Measurements from ENCODE around the gene ZNF536. TPM values are rescaled to one million over a fixed set of nuclear protein-coding genes. Genes with fewer than 3 reads are reported as not detected.

Gene ZNF536
- total and polyA plus RNA-seq, 10 of the 15 experiments (the other 5 are each of a cell fraction or from before 2014, with no cell fraction given) = not detected

- Histone ChIP-seq H3K79me2 (ENCODE audit: control insufficient read depth, insufficient read depth, low read length) (no peaks in the 10 kb centered on the region), H3K27me3 (replicated peaks in 1 of 2; ENCODE audit: control insufficient read depth in 2 of 2, insufficient read depth in 2 of 2, low read length in 1 of 2) (peaks cover 0 to 5% of the 10 kb centered on the region in 2 experiments; a peak in 1 of 4 replicates), H3K27ac (ENCODE audit: control insufficient read depth, insufficient read depth) (no peak overlapping the region), H3K4me2 (ENCODE audit: control insufficient read depth, insufficient read depth) (no peak overlapping the region), H3K9ac (ENCODE audit: control insufficient read depth, insufficient read depth, low read length) (no peak overlapping the region), H2AFZ (ENCODE audit: control insufficient read depth, low read depth, low read length) (no peak overlapping the region), H4K20me1 (ENCODE audit: control insufficient read depth, insufficient read depth) (no peaks in the 10 kb centered on the region), H3K9me3 (replicated peaks; ENCODE audit: control insufficient read depth, insufficient read depth, low read length) (no peaks in the 10 kb centered on the region), H3K36me3 (ENCODE audit: control insufficient read depth in 2 of 2, insufficient read depth in 2 of 2, low read length in 1 of 2) (no peaks in the 10 kb centered on the region), H3K4me1 (ENCODE audit: control insufficient read depth, insufficient read depth, low read length) (no peaks in the 10 kb centered on the region), H3K4me3 (no peak overlapping the region)
- WGBS (ENCODE audit: insufficient coverage, insufficient replicate concordance, low lambda C conversion rate, missing lambda C conversion rate) = 20% methylated on average over 13 of the region's 13 CpGs
- ChIA-PET RAD21 (ENCODE audit: unreplicated experiment) (no interaction called here), POLR2A (no interaction called here), CTCF (no interaction called here), SMC1A (ENCODE audit: uncharacterized antibody, unreplicated experiment) (no interaction called here)
- intact Hi-C loops (cut with micrococcal nuclease; ENCODE audit: unreplicated experiment) (no loop called here), in situ Hi-C loops (cut with MboI) (no loop called here)
- DNase-seq (ENCODE audit: low read depth, low spot score) (no peak), ATAC-seq (no peak), FAIRE-seq (no peak)
- BruUV-seq (replicated peaks) = no TSS peak
- TF ChIP-seq LARP7 (IDR thresholded peaks at IDR 0.05) (no peak), SPI1 (IDR thresholded peaks at IDR 0.05; ENCODE audit: borderline replicate concordance, insufficient read depth, low read depth, low read length) (no peak), SP1 (IDR thresholded peaks at IDR 0.05; ENCODE audit: low read depth, low read length) (no peak), CBX3 (IDR thresholded peaks at IDR 0.05; ENCODE audit: borderline replicate concordance, low read depth) (no peak), RBBP5 (conservative IDR thresholded peaks at IDR 0.05) (no peak), FOXK2 (IDR thresholded peaks at IDR 0.05) (no peak), SKIL (IDR thresholded peaks at IDR 0.05; ENCODE audit: low read depth, poor library complexity, severe bottlenecking) (no peak), ZBED1 (IDR thresholded peaks at IDR 0.05; ENCODE audit: borderline replicate concordance) (no peak), CBFB (IDR thresholded peaks at IDR 0.05; ENCODE audit: low read depth) (no peak)
- TF ChIP-seq, protein P1, sequence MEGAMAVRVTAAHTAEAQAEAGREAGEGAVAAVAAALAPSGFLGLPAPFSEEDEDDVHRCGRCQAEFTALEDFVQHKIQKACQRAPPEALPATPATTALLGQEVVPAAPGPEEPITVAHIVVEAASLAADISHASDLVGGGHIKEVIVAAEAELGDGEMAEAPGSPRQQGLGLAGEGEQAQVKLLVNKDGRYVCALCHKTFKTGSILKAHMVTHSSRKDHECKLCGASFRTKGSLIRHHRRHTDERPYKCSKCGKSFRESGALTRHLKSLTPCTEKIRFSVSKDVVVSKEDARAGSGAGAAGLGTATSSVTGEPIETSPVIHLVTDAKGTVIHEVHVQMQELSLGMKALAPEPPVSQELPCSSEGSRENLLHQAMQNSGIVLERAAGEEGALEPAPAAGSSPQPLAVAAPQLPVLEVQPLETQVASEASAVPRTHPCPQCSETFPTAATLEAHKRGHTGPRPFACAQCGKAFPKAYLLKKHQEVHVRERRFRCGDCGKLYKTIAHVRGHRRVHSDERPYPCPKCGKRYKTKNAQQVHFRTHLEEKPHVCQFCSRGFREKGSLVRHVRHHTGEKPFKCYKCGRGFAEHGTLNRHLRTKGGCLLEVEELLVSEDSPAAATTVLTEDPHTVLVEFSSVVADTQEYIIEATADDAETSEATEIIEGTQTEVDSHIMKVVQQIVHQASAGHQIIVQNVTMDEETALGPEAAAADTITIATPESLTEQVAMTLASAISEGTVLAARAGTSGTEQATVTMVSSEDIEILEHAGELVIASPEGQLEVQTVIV (IDR thresholded peaks at IDR 0.05; ENCODE audit: borderline replicate concordance, partially characterized antibody) = no peak
- TF ChIP-seq, protein P2, sequence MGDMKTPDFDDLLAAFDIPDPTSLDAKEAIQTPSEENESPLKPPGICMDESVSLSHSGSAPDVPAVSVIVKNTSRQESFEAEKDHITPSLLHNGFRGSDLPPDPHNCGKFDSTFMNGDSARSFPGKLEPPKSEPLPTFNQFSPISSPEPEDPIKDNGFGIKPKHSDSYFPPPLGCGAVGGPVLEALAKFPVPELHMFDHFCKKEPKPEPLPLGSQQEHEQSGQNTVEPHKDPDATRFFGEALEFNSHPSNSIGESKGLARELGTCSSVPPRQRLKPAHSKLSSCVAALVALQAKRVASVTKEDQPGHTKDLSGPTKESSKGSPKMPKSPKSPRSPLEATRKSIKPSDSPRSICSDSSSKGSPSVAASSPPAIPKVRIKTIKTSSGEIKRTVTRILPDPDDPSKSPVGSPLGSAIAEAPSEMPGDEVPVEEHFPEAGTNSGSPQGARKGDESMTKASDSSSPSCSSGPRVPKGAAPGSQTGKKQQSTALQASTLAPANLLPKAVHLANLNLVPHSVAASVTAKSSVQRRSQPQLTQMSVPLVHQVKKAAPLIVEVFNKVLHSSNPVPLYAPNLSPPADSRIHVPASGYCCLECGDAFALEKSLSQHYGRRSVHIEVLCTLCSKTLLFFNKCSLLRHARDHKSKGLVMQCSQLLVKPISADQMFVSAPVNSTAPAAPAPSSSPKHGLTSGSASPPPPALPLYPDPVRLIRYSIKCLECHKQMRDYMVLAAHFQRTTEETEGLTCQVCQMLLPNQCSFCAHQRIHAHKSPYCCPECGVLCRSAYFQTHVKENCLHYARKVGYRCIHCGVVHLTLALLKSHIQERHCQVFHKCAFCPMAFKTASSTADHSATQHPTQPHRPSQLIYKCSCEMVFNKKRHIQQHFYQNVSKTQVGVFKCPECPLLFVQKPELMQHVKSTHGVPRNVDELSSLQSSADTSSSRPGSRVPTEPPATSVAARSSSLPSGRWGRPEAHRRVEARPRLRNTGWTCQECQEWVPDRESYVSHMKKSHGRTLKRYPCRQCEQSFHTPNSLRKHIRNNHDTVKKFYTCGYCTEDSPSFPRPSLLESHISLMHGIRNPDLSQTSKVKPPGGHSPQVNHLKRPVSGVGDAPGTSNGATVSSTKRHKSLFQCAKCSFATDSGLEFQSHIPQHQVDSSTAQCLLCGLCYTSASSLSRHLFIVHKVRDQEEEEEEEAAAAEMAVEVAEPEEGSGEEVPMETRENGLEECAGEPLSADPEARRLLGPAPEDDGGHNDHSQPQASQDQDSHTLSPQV (IDR thresholded peaks at IDR 0.05) = no peak
- TF ChIP-seq, protein P3, sequence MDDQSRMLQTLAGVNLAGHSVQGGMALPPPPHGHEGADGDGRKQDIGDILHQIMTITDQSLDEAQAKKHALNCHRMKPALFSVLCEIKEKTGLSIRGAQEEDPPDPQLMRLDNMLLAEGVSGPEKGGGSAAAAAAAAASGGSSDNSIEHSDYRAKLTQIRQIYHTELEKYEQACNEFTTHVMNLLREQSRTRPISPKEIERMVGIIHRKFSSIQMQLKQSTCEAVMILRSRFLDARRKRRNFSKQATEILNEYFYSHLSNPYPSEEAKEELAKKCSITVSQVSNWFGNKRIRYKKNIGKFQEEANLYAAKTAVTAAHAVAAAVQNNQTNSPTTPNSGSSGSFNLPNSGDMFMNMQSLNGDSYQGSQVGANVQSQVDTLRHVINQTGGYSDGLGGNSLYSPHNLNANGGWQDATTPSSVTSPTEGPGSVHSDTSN (IDR thresholded peaks at IDR 0.05; ENCODE audit: insufficient replicate concordance, low read depth, low read length) = no peak
Measured at GRCh38 chr19:30358821-30359580, 13.2 kb upstream of the ZNF536 start.
